Adrenal gland (tissue), 12 donors: ENCODE data around the gene L3MBTL1. TPM values are rescaled to one million over a fixed set of nuclear protein-coding genes. Genes with fewer than 3 reads are reported as not detected.
A peak's percentile ranks its signal among the peaks of the same experiment; 100 is the strongest.

Experiments
- DNase-seq, 7 donors: peaks; one replicate each; pipeline ENCODE4 v3.0.0-alpha.2; 2019 to 2020
- H3K27ac ChIP-seq, 5 donors: fragments of 200-600 bp; sonication (generic) in 4 of 5; 1 replicate in 3 of 5; 2 replicates in 2 of 5; pipeline versions ENCODE4 v1.5.1 to v1.8.0; 2016 to 2020; ENCODE audit warnings: mild to moderate bottlenecking in 1 of 5
- H3K27me3 ChIP-seq: fragments of 200-600 bp; 2 replicates; pipeline ENCODE4 v1.8.0; 2021
- H3K36me3 ChIP-seq, 2 donors: fragments of 200-600 bp; replicated peaks in 1 of 2; 1 replicate in 1 of 2; 2 replicates in 1 of 2; pipeline versions ENCODE4 v1.5.1 to v1.8.0; 2018 to 2022
- H3K4me1 ChIP-seq, 2 donors: fragments of 200-600 bp; replicated peaks in 1 of 2; 1 replicate in 1 of 2; 2 replicates in 1 of 2; pipeline versions ENCODE4 v1.5.1 to v1.8.0; 2018 to 2021
- H3K4me3 ChIP-seq, 4 donors: fragments of 200-600 bp; sonication (generic) in 3 of 4; one replicate each; pipeline ENCODE4 v1.5.1; 2016 to 2018
- H3K9me3 ChIP-seq, 3 donors: fragments of 200-600 bp; sonication (generic) in 1 of 3; replicated peaks in 1 of 3; 1 replicate in 2 of 3; 2 replicates in 1 of 3; pipeline versions ENCODE4 v1.5.1 to v1.8.0; 2016 to 2021
- POLR2A ChIP-seq, 2 donors: fragments of 450-650 bp; IDR thresholded peaks; one replicate each; pipeline ENCODE4 v1.6.1; 2017; ENCODE audit warnings: antibody characterized with exemption in 2 of 2, mild to moderate bottlenecking in 2 of 2, moderate library complexity in 1 of 2
- WGBS, 4 donors: extraction: QIAGEN DNeasy Blood & Tissue Kit in 2 of 4; methylation state at CpG; one replicate each; pipeline versions ENCODE4 v1.1.5 to v1.1.7; 2013 to 2017; 5-methylcytosine and 5-hydroxymethylcytosine counted together
- intact Hi-C, 2 donors: fragments of 100-400 bp; cut with DNase I; formaldehyde crosslinking; loops; one replicate each; pipeline versions ENCODE4 v1.14.1 to v1.15.0; 2022 to 2023
- polyA plus RNA-seq, 3 donors: library from polyadenylated mRNA; stranded (reverse); fragments of 200-250 nt in 2 of 3; fragments of 350-450 nt in 1 of 3; fragmentation: Illumina TruSeq in 1 of 3; extraction: RNeasy Lipid Tissue Mini Kit (QIAGEN cat#74804) in 1 of 3; gene quantifications; one replicate each; pipeline ENCODE4 v1.2.3, GENCODE V29; 2013 to 2014
- total RNA-seq, 9 donors: library from RNA; depleted of rRNA in 4 of 9; stranded (reverse); fragments of >200 nt in 4 of 9; fragments of 120-200 nt in 1 of 9; fragmentation: NEBNext Ultra II Directional in 1 of 9; extraction: Animal tissue kit (Norgen Biotek cat#: 25700) in 1 of 9; gene quantifications; one replicate each; pipeline versions ENCODE4 v1.1.0 to v1.2.4, GENCODE V29; 2013 to 2023
- TF ChIP-seq, protein P1 (sequence below), 6 experiments: fragments of 450-650 bp in 4 of 6; fragments of 200-600 bp in 2 of 6; sonication (generic) in 1 of 6; IDR thresholded peaks; 1 replicate in 5 of 6; 2 replicates in 1 of 6; pipeline versions ENCODE4 v1.5.1 to v1.8.0; 2016 to 2021; ENCODE audit warnings: antibody characterized with exemption in 6 of 6, mild to moderate bottlenecking in 2 of 6, moderate library complexity in 1 of 6
- donor health status: healthy with polysubstance abuse.
- donor health status: Bipolar disorder and iron deficiency.
- donor health status: DM: yes; HTN: yes; CAD: no.
- donor health status: DM: no; HTN: no; CAD: no.
- donor health status: DM: no; HTN: no; CAD: no.
- donor health status: DM: yes; HTN: yes; CAD: no.

The L3MBTL1 gene
- total and polyA plus RNA-seq, 12 donors: 3.3 to 24.4 (median 14.0) TPM

DNA sequence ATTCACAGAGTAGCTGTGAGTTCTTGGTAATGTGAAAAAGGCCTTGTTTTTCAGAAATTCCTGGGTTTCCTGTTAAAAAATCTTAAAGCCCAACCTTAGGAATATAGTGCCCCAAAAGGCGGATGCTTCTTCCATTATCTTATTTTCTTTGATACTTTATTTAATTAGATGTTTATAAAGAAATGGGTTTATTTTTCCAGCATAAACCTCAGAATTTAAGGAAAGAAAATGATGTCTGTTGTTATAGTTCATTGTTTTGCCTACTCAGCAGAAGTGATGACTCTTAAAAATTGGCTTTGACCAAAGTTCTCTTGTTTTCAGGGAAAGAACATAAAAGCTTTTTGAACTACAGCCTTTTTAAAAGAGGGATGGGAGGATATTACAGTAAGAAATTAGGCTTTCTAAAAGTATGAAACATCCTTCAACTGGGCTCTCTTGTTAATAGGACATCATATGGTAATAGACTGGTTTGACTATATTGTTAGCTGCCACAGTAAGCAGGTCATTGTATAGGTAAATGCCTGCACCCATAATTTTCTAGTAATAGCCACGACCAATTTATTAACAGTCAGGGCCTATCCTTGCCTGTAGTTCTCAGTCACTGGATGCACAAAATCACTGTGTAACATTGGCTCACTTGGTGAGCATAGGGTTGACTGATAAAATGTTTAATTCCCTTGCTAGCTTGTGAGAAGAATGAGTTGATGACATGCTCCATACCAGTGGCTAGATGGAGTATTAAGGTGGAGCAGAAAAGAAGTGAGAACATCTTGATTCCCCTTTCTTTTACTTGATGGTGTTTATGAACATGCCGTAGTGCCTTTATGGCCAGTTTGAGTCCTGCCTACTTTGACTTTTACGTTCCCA is 44.6 kb upstream of the L3MBTL1 start:
- Histone ChIP-seq H3K4me3 (no peak overlapping the region), H3K27ac (no peak overlapping the region), H3K4me1 (peaks cover 11 to 37% of the 10 kb centered on the region in 2 donors), H3K36me3 (peaks cover 0 to 76% of the 10 kb centered on the region in 2 donors), H3K9me3 (no peaks in the 10 kb centered on the region), H3K27me3 (no peaks in the 10 kb centered on the region)
- no peak for DNase-seq
- TF ChIP-seq, protein P1, sequence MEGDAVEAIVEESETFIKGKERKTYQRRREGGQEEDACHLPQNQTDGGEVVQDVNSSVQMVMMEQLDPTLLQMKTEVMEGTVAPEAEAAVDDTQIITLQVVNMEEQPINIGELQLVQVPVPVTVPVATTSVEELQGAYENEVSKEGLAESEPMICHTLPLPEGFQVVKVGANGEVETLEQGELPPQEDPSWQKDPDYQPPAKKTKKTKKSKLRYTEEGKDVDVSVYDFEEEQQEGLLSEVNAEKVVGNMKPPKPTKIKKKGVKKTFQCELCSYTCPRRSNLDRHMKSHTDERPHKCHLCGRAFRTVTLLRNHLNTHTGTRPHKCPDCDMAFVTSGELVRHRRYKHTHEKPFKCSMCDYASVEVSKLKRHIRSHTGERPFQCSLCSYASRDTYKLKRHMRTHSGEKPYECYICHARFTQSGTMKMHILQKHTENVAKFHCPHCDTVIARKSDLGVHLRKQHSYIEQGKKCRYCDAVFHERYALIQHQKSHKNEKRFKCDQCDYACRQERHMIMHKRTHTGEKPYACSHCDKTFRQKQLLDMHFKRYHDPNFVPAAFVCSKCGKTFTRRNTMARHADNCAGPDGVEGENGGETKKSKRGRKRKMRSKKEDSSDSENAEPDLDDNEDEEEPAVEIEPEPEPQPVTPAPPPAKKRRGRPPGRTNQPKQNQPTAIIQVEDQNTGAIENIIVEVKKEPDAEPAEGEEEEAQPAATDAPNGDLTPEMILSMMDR (IDR thresholded peaks at IDR 0.05): no peak
- no peak for TF ChIP-seq POLR2A (IDR thresholded peaks at IDR 0.05)
- intact Hi-C loops: no loop called here
- 83 to 87% (median 84%) methylated on average over 4 of the region's 4 CpGs for whole genome bisulfite sequencing, 4 donors

DNA sequence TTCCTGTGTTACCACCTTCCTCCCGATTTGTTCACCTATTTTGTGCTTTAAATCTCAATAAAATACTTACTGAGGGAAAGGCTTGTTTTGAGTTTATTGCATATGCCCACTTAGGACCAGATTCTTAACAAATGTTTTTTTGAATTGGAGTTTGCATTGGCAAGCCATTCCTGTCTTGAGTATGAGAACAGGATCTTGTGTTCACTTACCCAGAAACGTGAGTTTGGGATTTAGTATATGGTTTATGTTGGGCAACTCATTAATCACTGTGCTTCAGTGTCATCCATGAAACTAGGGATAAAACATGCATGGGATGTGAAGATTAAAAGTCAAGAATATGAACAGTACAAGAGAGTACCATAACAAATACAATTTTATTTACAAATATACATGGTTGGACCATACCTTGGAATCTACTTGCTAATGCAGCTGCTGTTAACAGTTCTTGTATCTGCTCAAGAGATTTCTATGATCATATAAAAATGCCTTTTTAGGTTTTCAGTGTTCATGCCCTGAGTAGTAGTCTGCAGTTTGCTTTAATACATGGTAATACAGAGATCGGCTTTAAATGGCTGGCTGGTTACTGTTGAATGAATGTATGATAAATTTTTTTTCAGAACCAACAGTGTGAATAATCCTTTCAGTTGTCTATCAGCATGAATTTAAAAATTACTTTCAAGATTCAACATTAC is 43.8 kb upstream of the L3MBTL1 start:
- peaks cover 0 to 76% of the 10 kb centered on the region in 2 donors for H3K36me3 ChIP-seq
- no peak for TF ChIP-seq POLR2A (IDR thresholded peaks at IDR 0.05)
- TF ChIP-seq, protein P1 (IDR thresholded peaks at IDR 0.05): no peak
- no peak overlapping the region for H3K4me3 ChIP-seq
- peaks cover 11 to 37% of the 10 kb centered on the region in 2 donors for H3K4me1 ChIP-seq
- H3K27ac ChIP-seq: no peak overlapping the region
- no peaks in the 10 kb centered on the region for H3K27me3 ChIP-seq
- no peak for DNase-seq
- 67 to 76% (median 72%) methylated on average over 3 of the region's 3 CpGs for WGBS, 4 donors
- no peaks in the 10 kb centered on the region for H3K9me3 ChIP-seq
- intact Hi-C loops: no loop called here

DNA sequence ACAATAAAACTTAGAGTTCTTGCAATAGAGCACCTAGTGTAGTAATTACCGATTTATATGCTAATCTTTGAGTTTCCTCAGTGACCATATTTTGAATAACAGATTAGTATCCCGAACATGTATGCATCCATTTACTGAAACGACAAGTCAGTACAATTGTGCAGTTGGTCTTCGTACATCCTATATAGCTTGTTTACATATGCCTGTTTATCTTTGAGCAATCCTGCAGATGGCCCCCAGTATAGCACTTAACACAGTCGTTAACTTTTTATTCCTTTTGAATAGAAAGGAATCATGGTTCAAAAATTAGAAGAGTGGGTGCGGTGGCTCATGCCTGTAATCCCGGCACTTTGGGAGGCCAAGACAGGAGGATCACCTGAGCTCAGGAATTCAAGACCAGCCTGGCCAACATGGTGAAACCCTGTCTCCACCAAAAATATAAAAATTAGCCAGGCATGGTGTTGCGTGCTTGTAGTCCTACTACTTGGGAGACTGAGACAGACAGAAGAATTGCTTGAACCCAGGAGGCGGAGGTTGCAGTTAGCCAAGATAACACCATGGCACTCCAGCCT is 43.2 kb upstream of the L3MBTL1 start:
- Histone ChIP-seq H3K9me3 (no peaks in the 10 kb centered on the region), H3K27me3 (no peaks in the 10 kb centered on the region), H3K4me3 (no peak overlapping the region), H3K36me3 (peaks cover 0 to 73% of the 10 kb centered on the region in 2 donors), H3K27ac (no peak overlapping the region), H3K4me1 (peaks cover 5 to 31% of the 10 kb centered on the region in 2 donors)
- DNase-seq: peak in 2 of 7 donors; percentile 9 to 28
- intact Hi-C loops: no loop called here
- TF ChIP-seq POLR2A (IDR thresholded peaks at IDR 0.05): no peak
- TF ChIP-seq, protein P1 (IDR thresholded peaks at IDR 0.05): no peak
- WGBS, 4 donors: 90 to 97% (median 94%) methylated on average over 9 of the region's 9 CpGs

DNA sequence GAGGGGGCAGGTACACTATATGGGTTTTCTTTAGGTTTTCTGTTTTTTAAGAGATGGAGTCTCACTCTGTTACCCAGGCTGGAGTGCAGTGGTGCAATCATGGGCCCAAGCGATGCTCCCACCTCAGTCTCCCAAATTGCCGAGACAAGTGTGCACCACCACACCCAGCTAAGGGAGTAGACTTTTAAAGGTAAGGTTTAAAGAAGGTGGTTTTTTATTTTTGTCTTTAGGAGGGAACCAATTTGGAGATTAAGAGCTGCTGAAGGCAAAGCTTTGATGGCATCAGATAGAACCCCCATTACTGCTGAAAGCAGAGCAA is 41.9 kb upstream of the L3MBTL1 start:
- no peak overlapping the region for H3K27ac ChIP-seq
- peaks cover 0 to 60% of the 10 kb centered on the region in 2 donors for H3K36me3 ChIP-seq
- 96 to 100% (median 98%) methylated on average over 2 of the region's 2 CpGs for WGBS, 4 donors
- H3K27me3 ChIP-seq: no peaks in the 10 kb centered on the region
- H3K4me1 ChIP-seq: peaks cover 0 to 24% of the 10 kb centered on the region in 2 donors
- DNase-seq: peak in 1 of 7 donors; percentile 5
- H3K4me3 ChIP-seq: no peak overlapping the region
- H3K9me3 ChIP-seq: no peaks in the 10 kb centered on the region
- intact Hi-C loops: no loop called here
- TF ChIP-seq POLR2A (IDR thresholded peaks at IDR 0.05): no peak
- TF ChIP-seq, protein P1 (IDR thresholded peaks at IDR 0.05): no peak
